Effector memory CD8-positive, alpha-beta T cell (primary cell): ENCODE results near the gene GLT6D1.
"Not testable (repeated sequence)": the region's sequence is repeated elsewhere in the genome, so short reads cannot be mapped to it uniquely, and the experiment has no call there.

Source experiments
- ATAC-seq: fragments of 150-1000 bp; cut with Tn5 transposase; replicated peaks from 2 replicates; pipeline ENCODE4 v1.10.0; 2021; ENCODE audit warnings: mild to moderate bottlenecking, moderate library complexity
- DNase-seq, 3 experiments: peaks; one replicate each; pipeline ENCODE4 v3.0.0; 2021
- H3K27ac Mint-ChIP-seq, 2 donors: one replicate each; pipeline ENCODE4 v1.8.0; 2022; ENCODE audit warnings: mild to moderate bottlenecking in 2 of 2, mixed read lengths in 2 of 2, moderate library complexity in 2 of 2
- H3K27me3 Mint-ChIP-seq, 2 donors: one replicate each; pipeline ENCODE4 v1.8.0; 2022; ENCODE audit warnings: mixed read lengths in 2 of 2
- H3K36me3 Mint-ChIP-seq: one replicate; pipeline ENCODE4 v1.8.0; 2022; ENCODE audit warnings: mild to moderate bottlenecking, moderate library complexity, mixed read lengths; ENCODE audit not compliant: insufficient read depth
- H3K4me1 Mint-ChIP-seq, 2 donors: one replicate each; pipeline ENCODE4 v1.8.0; 2022; ENCODE audit warnings: low read depth in 2 of 2, mixed read lengths in 2 of 2
- H3K4me3 Mint-ChIP-seq, 2 donors: one replicate each; pipeline ENCODE4 v1.8.0; 2022; ENCODE audit warnings: mild to moderate bottlenecking in 2 of 2, mixed read lengths in 2 of 2, moderate library complexity in 2 of 2
- H3K9me3 Mint-ChIP-seq, 2 donors: one replicate each; pipeline ENCODE4 v1.8.0; 2022; ENCODE audit warnings: mixed read lengths in 2 of 2
- total RNA-seq, 9 experiments: gene quantifications; one replicate each; lab custom pipeline; 2026; lab: John Stamatoyannopoulos, UW

GLT6D1 gene, protein sequence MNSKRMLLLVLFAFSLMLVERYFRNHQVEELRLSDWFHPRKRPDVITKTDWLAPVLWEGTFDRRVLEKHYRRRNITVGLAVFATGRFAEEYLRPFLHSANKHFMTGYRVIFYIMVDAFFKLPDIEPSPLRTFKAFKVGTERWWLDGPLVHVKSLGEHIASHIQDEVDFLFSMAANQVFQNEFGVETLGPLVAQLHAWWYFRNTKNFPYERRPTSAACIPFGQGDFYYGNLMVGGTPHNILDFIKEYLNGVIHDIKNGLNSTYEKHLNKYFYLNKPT
- total RNA-seq, result 0 to 0.07 (median 0) reads per million in 9 experiments

DNA sequence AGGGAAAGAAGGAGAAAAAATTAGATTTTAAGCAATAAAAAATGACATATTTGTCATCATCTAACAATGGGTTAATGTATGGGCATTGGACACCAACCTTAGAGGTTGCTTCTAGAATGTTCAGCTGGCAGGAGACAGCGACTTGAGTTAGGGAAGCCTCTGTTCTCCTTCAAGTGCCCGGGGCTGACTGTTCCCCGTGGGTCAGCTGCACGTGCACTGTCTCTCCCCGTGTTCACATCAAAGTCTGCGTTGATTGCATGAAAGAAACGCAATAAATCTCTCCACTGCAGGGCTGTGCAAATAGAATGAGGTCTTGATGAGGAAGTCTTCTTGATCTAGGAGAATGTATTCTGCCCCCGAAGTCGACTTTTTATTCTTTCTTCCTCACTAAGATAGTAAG lies at the start of gene GLT6D1:
GLT6D1 (minus strand) TSS at position 345 of the 400 bp plus-strand sequence. CDS start 353 bp downstream, outside the sequence.
- DNase-seq, result no peak
- Mint-ChIP-seq H3K9me3 (peaks cover 0 to 2% of the 10 kb centered on the region in 2 donors), H3K4me1 (no peaks in the 10 kb centered on the region), H3K27ac (no peak within 1 kb of the TSS), H3K27me3 (peaks cover 50 to 63% of the 10 kb centered on the region in 2 donors), H3K4me3 (no peak within 1 kb of the TSS), H3K36me3 (no peaks in the 10 kb centered on the region)
- no peak for ATAC-seq

DNA sequence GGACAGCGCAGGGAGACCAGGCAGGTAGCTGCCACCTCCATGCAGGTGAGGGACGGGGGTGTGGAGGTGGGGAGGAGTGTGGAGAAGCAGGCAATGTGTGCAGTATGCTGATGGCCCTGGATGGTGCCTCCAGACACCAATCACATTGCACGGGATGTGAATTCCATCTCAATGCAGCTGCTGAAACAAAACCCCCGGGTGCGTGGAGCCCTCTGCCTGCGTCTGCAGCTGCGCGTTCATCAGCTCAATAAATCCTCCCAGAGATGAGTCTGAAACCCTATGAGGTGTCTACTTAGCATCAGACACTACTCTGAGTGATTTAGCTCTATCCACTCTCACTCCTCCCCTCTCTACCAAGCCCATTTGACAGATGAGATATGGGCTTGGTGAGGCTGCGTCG lies 49.7 kb upstream of the GLT6D1 start:
- ATAC-seq (no peak), DNase-seq (no peak)
- H3K27me3 Mint-ChIP-seq, result peaks cover 8 to 48% of the 10 kb centered on the region in 2 donors
- H3K4me1 Mint-ChIP-seq, result no peaks in the 10 kb centered on the region
- no peaks in the 10 kb centered on the region for H3K9me3 Mint-ChIP-seq
- H3K4me3 Mint-ChIP-seq, result no peak overlapping the region
- H3K27ac Mint-ChIP-seq, result no peak overlapping the region
- H3K36me3 Mint-ChIP-seq, result no peaks in the 10 kb centered on the region

- no peak for ATAC-seq
- Mint-ChIP-seq H3K4me1 (no peaks in the 10 kb centered on the region), H3K27me3 (peaks cover 5 to 49% of the 10 kb centered on the region in 2 donors), H3K27ac (no peak overlapping the region), H3K9me3 (no peaks in the 10 kb centered on the region), H3K4me3 (no peak overlapping the region), H3K36me3 (no peaks in the 10 kb centered on the region)
- DNase-seq, result no peak
Measured at GRCh38 chr9:135687216-135687615, 47.9 kb upstream of the GLT6D1 start.

DNA sequence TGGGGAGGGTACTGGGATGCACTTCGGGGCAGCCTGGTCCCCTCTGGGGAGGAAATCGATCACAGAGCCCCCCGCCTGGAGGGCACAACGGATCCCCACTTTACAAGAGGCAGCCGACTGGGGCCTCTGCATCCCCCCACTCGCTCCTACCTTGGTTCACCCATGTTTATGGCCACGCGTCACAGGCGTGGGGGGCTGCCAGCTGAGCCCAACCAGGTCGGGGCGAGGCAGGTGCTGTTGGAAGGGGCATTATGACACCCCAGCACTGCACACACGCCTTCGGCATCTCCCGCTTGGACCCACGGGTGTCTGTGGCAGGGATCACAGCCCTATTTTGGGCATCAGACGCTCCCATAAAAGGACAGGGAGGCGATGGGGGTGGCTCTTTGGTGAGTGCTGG lies 45.4 kb upstream of the GLT6D1 start:
- Mint-ChIP-seq H3K27ac (no peak overlapping the region), H3K9me3 (no peaks in the 10 kb centered on the region), H3K27me3 (peaks cover 11 to 61% of the 10 kb centered on the region in 2 donors), H3K36me3 (no peaks in the 10 kb centered on the region), H3K4me1 (no peaks in the 10 kb centered on the region), H3K4me3 (no peak overlapping the region)
- ATAC-seq, result no peak
- DNase-seq, result no peak

DNA sequence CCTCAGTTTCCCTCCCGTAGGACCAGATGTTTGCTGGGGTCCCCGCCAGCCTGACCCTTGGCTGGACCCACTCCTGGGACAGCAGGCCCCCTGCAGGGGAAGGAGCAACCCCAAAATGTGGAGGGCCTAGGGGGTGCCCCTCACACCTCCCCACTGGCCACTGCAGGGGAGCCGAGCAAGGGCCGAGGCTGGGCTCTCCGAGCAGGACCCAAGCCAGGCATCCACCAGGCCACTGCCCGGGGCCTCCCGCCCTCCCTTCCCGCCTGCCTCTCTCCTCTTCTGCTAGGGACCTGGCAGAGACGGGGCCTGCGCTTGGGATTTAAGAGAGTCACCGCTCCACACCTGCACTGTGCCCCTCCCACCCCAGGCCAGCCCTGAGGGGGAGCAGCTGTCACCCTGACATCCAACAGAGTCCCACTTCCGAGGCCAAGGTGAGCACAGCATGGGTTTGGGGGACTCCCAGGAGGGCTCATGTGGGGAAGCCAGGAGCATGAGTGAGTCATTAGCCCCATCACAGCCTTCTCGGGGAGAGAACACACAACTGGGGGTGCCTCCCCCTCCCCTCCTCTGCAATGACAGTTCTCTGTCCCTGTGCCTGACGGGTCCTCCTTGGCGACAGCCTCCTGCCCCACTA lies 44.2 kb upstream of the GLT6D1 start:
- H3K9me3 Mint-ChIP-seq, result no peaks in the 10 kb centered on the region
- no peak for DNase-seq
- ATAC-seq, result no peak
- H3K27me3 Mint-ChIP-seq, result peaks cover 11 to 61% of the 10 kb centered on the region in 2 donors
- H3K4me1 Mint-ChIP-seq, result no peaks in the 10 kb centered on the region
- H3K27ac Mint-ChIP-seq, result no peak overlapping the region
- H3K4me3 Mint-ChIP-seq, result no peak overlapping the region
- no peaks in the 10 kb centered on the region for H3K36me3 Mint-ChIP-seq

DNA sequence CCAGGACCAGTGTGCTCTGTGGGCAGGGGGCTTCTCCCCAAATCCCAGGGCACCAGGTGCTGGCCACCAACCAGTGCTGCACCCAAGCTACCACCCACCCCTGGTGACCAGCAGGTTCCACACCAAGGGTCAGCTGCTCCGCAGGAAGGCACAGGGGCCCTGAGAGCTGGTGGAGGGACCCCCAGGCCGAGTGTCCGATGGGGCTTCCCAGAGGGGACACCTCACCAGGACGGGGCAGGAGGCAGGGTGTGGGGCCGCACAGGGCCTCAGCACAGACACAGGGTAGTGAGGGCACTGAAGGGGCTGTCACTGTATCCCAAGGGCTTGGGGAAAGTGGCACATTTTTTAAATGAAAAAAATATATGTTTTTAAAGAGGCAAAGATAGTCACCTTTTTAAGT lies 41.8 kb upstream of the GLT6D1 start:
- H3K4me3 Mint-ChIP-seq, result no peak overlapping the region
- ATAC-seq (no peak), DNase-seq (no peak)

GRCh38 chr9:135680056-135680455 lies 40.7 kb upstream of the GLT6D1 start:
- Mint-ChIP-seq H3K4me3 (no peak overlapping the region), H3K27me3 (peaks cover 11 to 48% of the 10 kb centered on the region in 2 donors), H3K4me1 (no peaks in the 10 kb centered on the region), H3K36me3 (no peaks in the 10 kb centered on the region), H3K9me3 (no peaks in the 10 kb centered on the region), H3K27ac (peak overlapping the region in 1 of 2 donors; percentile 30)
- DNase-seq (no peak), ATAC-seq (no peak)

More for the DNA sequence above, 41.8 kb upstream of the GLT6D1 start:
- Mint-ChIP-seq H3K36me3 (no peaks in the 10 kb centered on the region), H3K4me1 (no peaks in the 10 kb centered on the region), H3K27ac (no peak overlapping the region), H3K27me3 (peaks cover 11 to 52% of the 10 kb centered on the region in 2 donors), H3K9me3 (no peaks in the 10 kb centered on the region)

- H3K4me3 Mint-ChIP-seq, result no peak overlapping the region
- H3K9me3 Mint-ChIP-seq, result no peaks in the 10 kb centered on the region
- DNase-seq, result no peak
- peaks cover 4% of the 10 kb centered on the region for H3K36me3 Mint-ChIP-seq
- no peak overlapping the region for H3K27ac Mint-ChIP-seq
- H3K27me3 Mint-ChIP-seq, result peaks cover 11 to 32% of the 10 kb centered on the region in 2 donors
- H3K4me1 Mint-ChIP-seq, result no peaks in the 10 kb centered on the region
- no peak for ATAC-seq
Measured at GRCh38 chr9:135678236-135679017, 39.1 kb upstream of the GLT6D1 start.

- H3K9me3 Mint-ChIP-seq, result no peaks in the 10 kb centered on the region
- H3K36me3 Mint-ChIP-seq, result peaks cover 4% of the 10 kb centered on the region
- no peaks in the 10 kb centered on the region for H3K4me1 Mint-ChIP-seq
- peaks cover 6 to 26% of the 10 kb centered on the region in 2 donors for H3K27me3 Mint-ChIP-seq
- no peak overlapping the region for H3K4me3 Mint-ChIP-seq
- ATAC-seq (no peak), DNase-seq (no peak)
- H3K27ac Mint-ChIP-seq, result no peak overlapping the region
Measured at GRCh38 chr9:135677641-135678168, 38.4 kb upstream of the GLT6D1 start.

- peaks cover 4% of the 10 kb centered on the region for H3K36me3 Mint-ChIP-seq
- no peaks in the 10 kb centered on the region for H3K9me3 Mint-ChIP-seq
- H3K4me3 Mint-ChIP-seq, result no peak overlapping the region
- H3K27me3 Mint-ChIP-seq, result peaks cover 5 to 24% of the 10 kb centered on the region in 2 donors
- DNase-seq (no peak), ATAC-seq (no peak)
- no peaks in the 10 kb centered on the region for H3K4me1 Mint-ChIP-seq
- no peak overlapping the region for H3K27ac Mint-ChIP-seq
Measured at GRCh38 chr9:135676891-135677290, 37.6 kb upstream of the GLT6D1 start.

DNA sequence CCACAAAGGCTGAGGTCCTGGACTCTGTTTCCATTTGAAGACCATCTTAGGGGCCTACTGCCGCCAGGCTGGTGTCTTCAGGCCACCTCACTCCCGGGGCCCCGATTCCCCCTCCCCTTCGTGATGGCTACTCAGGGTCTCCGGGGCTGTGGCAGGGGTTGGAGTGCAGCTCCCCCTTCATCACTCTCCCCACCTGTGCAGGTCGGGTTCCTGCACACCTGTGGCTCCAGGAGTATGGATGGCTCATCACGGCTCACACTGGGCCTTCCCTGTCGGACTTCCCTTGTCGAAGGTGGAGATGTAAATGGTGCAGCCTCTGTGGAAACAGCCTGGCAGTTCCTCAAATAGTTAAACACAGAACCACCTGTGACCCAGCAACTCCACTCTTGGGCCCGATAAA lies 35.6 kb upstream of the GLT6D1 start:
- ATAC-seq, result no peak
- Mint-ChIP-seq H3K27ac (no peak overlapping the region), H3K27me3 (peaks cover 0 to 12% of the 10 kb centered on the region in 2 donors), H3K9me3 (no peaks in the 10 kb centered on the region), H3K4me3 (no peak overlapping the region), H3K36me3 (peaks cover 4% of the 10 kb centered on the region), H3K4me1 (no peaks in the 10 kb centered on the region)
- no peak for DNase-seq

- no peak overlapping the region for H3K27ac Mint-ChIP-seq
- peaks cover 0 to 12% of the 10 kb centered on the region in 2 donors for H3K27me3 Mint-ChIP-seq
- H3K4me1 Mint-ChIP-seq, result no peaks in the 10 kb centered on the region
- no peak for ATAC-seq
- no peak overlapping the region for H3K4me3 Mint-ChIP-seq
- H3K9me3 Mint-ChIP-seq, result no peaks in the 10 kb centered on the region
- DNase-seq, result no peak
- H3K36me3 Mint-ChIP-seq, result peaks cover 4% of the 10 kb centered on the region
Measured at GRCh38 chr9:135673941-135674340, 34.6 kb upstream of the GLT6D1 start.

DNA sequence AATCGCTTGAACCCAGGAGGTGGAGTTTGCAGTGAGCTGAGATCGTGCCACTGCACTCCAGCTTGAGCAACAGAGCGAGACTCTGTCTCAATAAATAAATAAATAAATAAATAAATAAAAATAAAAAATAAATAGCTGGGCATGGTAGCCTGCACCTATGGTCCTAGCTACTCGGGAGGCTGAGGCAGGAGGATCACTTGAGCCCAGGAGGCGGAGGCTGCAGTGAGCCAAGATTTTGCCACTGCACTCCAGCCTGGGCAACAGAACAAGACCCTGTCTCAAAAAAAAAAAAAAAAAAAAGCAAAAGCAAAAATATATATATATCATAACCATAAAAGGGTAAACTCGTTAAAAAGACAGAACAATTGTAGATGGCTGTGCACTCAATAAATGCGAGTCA lies 33.4 kb upstream of the GLT6D1 start:
- H3K27me3 Mint-ChIP-seq, result peaks cover 0 to 19% of the 10 kb centered on the region in 2 donors
- H3K4me1 Mint-ChIP-seq, H3K36me3 Mint-ChIP-seq, H3K27ac Mint-ChIP-seq, ATAC-seq, DNase-seq, H3K4me3 Mint-ChIP-seq, H3K9me3 Mint-ChIP-seq: not testable (repeated sequence)
